HG02943 (cell line): Measurements from ENCODE around the gene SSBP2.

Source experiments
- ATAC-seq: cut with Tn5 transposase; IDR thresholded peaks from one replicate; pipeline ENCODE4 v1.9.1; 2021; ENCODE audit warnings: mild to moderate bottlenecking, low read depth, moderate library complexity; ENCODE audit not compliant: unreplicated experiment

Gene SSBP2

DNA sequence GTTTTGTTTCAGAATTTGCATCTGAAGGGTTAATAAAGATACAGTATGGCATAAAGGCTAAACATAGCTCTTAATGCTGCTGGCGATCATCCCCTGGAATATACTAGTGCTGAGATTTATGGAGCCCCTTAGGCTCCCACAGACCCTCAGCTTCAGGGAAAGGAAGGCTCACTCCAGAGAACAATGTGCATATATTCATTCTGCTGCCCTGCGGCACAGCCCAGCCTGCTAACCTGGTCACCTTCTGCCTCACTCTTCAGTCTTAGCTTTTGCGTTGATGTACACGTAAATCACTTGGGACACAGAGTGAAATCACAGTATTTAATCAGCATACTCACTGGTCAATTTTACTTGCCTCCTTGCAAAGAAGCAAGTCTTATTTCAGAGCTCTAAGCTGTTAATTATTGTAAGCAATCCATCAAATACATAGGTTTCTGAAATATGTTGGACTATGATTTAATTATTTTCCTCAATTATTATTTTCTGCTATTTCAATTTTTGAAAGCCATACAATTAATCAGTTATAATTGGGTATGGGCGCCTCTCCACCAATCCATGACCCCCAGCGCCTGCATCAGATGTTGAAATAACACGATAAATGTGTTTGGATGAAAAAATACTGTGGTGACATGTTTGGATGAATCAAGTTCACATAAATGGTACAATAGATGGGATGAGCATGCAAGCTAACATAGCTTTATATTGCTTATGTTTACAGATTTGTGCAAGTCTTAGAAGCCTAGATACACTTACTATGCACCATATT lies 345.6 kb downstream of the SSBP2 start:
- ATAC-seq, result no peak

DNA sequence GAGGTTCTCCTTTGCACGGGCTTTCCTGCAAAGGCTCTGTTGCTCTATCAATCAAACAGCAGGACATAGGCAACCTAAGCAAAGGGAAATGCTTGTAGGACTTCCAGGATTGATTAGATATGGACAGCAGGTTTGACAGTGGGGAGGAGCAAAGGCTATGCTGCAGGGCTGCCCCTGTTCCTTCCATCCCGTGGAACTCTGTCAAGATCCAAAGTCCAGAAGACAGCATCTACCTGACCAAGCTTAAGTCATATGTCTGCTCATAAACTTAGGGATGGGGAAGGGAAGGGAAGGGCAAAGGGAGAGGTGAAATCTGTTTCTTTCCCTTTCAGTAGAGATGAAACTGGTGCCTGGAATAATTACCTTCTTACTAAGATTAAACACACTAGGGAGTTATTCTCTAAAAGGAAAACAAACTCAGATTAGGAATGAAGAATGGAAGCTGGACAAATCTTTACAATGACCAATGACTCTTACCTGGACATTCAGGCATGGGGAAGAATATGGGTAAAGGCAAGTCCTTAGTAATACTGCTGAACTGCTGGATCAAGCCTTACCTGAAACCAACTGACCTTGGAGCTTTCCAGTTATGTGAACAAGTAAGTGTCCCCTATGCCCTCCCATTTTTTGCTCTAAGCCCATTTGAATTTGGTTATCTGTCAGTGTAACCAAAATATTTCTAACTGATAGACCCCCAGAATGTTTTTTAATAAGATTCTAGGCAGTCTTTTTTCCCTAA lies 348.5 kb downstream of the SSBP2 start:
- ATAC-seq, result no peak

DNA sequence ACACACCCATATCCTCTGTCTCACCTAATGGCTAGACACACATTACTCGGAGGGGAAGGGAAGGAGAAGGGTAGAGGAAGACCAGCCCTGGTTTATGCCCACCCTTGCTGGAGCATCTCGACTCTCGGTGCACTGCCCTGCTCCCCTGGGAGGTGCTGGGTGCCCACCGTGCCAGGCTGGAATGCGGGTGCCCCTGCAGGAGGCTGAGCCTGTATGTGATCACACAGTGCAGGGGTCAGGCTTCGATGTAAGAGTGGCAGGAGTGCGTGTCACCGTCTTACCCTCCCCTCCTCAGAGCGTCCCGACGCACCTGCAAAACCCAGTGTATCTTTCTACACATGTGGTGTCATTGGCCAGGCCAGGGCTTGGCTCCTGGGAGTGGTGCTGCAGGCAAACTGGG lies 349.6 kb downstream of the SSBP2 start:
- no peak for ATAC-seq

DNA sequence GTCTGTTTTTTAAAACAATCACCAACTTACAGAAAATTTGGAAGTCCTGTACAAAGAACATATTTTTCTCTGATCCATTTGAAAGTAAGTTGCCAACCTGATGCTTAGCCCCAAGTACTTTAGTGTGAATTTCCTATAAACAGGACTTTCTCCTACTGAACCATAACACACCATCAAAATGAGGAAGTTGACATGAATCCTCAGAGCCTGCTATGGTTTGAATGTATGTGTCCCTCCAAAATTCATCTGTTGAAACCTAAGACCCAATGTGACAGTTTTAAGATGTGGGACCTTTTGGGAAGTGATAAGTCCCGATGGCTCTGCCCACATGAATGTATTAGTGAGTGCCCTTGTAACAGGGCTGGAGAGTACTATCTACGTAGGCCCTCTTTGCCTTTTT lies 350.5 kb downstream of the SSBP2 start:
- ATAC-seq, result no peak

DNA sequence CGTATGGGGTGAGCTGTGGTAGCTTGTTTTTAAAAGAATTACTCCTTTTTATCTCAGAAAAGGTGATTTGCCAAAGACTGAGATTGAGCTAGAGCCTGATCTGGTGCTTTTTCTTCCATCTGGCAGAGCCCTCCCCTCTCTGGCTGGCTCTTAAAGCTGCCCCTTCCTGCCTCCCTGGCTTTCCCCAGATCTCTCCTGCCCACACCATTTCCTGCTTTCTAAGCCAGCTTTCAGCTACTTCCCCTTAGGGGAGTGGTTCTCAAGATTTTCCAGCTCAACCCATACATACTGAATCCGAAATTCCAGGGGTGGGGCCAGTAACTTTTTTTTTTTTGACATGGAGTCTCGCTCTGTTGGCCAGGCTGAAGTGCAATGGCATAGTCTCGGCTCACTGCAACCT lies 352.2 kb downstream of the SSBP2 start:
- ATAC-seq, result no peak

DNA sequence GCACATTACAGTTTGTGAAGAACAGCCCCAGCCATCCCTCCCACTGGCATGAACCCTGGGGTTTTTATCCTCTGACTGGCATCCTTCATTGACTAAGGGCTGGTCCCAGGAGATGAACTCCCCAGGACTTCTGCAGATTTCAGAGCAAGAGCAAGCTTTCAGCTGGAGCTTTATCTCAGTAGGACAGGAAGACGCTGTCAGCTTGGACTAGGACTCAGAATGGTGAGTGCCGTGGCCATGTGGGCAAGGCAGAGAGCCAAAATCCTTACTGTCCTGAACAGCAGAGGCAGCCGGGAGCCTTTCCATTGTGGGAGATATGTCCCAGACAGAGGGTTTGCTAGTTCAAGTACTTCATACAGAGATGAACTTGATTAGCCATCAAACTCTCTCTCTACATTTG lies 353.7 kb downstream of the SSBP2 start:
- no peak for ATAC-seq

DNA sequence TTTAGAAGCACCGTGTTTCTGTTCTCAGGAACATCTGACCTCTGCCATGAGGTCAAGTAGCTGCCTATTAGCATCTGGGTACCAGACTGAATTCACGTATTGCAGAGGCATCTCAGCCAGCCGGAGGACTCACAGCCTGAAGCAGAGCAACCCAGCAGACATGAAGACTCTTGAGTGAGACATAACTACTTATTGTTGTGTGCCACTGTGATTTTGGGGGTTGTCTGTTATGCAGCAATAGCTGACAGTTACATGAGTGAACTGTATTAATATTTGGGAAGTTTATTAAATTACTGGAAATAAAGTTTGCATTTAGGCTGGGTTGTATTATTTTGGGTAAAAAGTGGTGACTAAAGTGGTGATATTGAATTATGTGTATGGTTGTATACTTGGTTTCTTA lies 355.6 kb downstream of the SSBP2 start:
- ATAC-seq, result no peak

DNA sequence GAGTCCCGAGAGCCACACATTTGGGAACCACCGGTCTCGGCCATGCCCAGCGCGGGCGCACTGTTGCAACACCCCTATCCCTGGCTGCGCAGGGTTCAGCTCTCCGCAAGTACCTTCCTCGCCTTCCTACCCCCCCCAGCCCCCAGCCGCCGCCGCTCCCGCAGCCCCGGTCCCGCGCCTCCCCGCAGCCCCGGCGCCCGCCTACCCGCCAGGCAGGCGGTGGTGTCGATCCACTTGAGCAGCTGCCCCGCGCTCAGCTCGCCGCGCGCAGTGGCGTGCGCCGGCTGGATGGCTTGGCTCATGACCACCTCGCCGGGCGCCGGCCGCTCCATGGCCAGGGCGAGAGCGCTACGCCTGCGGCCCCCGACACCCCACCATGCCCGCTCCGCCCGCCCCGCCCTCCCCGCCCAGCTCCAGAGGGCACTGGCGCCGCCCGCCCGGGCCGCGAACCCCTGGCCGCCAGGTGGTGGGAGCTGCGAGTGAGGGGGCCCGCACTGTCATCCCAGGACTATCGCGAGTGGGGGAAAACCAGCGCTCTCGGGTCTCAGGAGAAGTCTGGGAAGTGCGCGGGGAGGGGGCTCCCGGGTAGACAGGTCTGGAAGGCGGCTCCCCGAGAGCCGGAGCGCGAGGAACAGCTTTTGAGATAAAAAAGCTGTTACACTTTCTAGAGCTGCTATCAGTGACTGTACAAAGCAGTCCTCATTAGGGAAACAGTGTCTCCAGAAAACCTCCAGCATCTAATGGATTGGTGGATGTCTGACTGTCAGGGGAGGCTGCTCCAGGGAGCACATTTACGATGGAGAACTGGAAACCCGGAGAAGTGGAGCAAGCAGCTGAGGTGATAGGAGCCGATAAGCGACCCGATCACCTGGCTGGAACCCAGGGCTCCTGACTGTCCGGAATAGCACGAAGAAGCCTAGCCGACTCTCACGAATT lies 356.8 kb downstream of the SSBP2 start, which contains the start of gene ACOT12:
Gene ACOT12, minus strand, starts transcription at position 352 of the 936 bp plus-strand sequence. Its CDS starts 20 bp downstream, at position 332.
- no peak for ATAC-seq

DNA sequence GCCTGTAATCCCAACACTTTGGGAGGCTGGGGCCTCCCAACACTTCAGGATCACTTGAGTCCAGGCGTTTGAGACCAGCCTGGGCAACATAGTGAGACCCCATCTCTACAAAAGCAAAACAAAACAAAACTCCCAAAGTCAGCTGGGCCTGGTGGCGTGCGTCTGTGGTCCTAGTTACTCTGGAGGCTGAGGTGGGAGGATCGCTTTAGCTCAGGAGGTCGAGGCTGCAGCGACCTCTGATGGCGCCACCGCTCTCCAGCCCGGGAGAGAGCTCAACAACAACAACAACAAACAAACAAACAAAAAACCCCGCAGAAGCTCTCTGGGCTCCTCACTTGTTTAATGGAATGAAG lies 357.5 kb downstream of the SSBP2 start:
- ATAC-seq, result no peak

DNA sequence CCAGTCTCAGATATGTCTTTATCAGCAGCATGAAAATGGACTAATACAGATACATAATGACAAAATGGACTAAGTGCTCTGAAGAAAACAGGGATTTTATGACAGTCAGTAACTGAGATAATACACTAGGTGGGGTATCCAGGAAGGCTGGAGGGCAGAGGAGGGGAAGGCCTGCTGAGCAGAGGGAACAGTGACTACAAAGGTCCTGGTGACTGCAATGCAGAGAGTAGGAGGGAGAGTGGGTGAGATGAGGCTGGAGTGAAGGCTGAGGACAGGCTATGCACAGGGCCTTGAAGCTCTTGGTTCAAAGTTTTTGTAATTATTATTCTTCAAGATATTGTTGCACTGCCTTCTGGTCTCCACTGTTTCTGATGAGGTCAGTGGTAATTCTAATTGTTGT lies 361.9 kb downstream of the SSBP2 start:
- ATAC-seq, result no peak

DNA sequence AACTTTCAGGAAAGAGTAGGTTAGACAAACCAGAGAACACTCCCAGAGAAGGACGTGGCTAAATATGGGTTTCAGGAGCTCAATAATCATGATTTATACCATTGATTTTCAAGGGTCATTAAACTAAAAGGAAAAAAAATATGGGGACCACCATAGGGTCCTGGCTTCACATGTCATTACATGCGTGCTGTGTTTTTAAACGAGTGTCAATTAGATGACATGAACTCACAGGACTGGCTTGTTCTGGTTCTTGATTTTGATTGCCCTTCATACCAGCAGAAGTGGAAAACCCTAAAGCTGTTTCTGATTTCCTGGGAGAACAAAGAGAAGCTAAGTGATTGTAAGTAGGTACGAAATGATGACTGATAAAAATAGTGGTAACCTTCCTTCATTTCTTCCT lies 362.7 kb downstream of the SSBP2 start:
- no peak for ATAC-seq

DNA sequence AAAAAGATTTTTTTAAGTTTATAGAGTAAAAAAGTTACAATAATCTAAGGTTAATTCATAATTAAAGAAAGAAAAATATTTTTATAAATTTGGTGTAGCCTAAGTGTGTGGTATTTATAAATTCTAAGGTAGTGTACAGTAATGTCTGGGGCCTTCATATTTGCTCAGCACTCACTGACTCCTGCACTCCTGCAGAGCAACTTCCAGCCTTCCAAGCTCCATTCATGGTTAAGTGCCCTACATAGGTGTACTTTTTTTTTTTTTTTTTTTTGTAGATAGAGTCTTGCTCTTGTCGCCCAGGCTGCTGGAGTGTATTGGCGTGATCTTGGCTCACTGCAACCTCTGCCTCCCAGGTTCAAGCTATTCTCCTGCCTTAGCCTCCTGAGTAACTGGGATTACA lies 367.0 kb downstream of the SSBP2 start:
- no peak for ATAC-seq

DNA sequence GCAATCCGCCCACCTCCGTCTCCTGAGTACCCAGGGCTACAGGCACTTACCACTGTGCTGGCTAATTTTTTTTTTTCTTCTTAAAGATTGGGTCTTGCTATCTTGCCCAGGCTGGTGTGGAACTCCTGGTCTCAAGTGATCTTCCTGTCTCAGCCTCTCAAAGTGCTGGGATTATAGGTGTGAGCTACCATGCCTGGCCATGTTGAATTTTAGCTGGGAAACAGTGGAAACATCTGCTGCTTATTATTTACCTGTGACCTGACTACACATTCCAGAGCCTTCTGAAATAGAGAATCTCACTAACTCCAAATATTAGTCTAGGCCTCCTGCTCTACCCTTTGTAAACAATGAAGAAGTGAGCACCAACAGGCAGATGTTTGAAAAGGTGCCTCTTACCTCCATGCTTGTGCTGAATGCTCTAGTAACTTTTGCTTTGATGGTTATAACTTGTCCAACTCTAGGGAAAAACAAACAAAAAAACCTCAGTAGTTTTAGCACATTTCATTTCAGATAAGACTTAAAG lies 379.5 kb downstream of the SSBP2 start:
- ATAC-seq, result no peak

DNA sequence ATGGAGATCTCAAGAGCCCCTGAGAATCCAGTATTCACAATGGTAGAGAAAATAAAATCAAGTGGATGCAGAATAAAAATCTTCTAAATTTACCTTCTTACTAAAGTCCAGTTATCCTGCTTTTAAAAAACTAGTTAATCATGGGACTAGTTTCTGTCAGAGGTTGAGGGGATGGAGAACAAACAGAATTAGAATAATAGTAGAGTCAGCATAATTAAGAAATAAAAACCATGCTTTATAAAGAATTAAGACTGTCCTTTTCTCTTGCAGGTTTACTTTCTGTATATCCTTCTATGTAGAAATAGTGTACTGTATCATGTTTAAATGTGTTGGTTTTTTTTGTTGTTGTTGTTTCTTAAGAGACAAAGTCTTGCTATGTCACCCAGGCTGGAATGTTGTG lies 380.0 kb downstream of the SSBP2 start:
- no peak for ATAC-seq

DNA sequence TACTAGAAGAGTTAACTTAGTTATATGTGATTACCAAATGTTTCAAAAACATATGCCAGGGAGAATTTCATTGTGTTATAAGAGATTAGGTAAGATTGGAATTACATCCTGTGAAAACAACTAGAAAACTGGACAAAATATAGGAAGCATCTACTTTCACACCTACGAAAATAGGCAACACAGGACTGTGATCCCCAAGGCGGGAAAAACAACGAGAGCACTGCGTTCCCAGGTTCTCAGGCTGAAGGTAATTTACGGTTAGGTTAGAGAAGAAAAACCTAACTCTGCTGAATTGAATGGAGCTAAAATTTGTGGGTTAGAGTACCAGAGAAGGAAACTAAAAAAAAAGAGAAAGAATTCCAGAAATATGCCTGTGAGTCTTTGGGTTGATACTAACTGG lies 385.4 kb downstream of the SSBP2 start:
- no peak for ATAC-seq

DNA sequence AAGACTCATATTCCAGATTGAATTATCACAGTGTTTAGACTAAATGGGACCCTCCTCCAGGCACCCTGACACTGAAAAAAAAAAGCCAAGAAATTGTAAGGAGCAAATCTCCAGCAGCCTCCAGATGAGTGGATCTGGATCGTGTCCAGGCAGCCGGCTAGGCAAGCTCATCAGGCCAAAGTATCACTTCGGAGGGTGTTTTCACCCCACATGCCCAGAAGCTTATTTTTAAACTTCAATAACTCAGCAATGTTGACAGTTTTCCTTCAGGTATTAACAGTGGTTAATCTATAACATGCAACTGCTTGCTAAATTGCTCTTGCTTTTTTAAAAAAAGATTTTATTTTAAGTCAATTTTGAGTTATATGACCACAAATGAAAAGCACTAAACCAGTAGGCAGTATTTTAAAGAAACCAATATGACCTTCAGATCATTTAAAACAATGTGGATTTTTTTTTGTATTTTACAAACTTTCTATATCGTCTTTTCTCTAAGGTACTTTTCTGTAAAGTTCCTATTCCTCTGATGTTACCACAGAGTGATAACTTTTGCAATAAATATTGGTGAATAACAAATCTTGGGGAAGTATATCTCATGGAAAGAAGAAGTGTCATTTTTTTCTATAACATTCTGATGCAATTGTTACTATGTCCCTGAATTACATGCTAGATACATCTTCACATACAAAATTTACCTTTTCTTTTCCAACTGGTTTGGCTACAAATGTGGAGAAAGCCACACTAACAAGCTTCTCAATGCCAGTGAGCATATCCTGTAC lies 387.6 kb downstream of the SSBP2 start:
- ATAC-seq, result no peak
